GM10248 (cell line): ENCODE measurements around the gene SDC3.

Experiments used
- CTCF ChIA-PET: fragments of 300-600 bp; sonication (Branson Sonifier 250); formaldehyde crosslinking; extraction: SDS; loops from one replicate; lab custom pipeline; 2021; ENCODE audit warnings: antibody characterized with exemption; lab: Yijun Ruan, JAX
- POLR2A ChIA-PET: fragments of 350-650 bp; sonication (Branson Sonifier 250); formaldehyde crosslinking; extraction: SDS; loops from one replicate; lab custom pipeline; 2020; ENCODE audit warnings: antibody characterized with exemption; lab: Yijun Ruan, JAX
- DNase-seq: peaks from one replicate; pipeline ENCODE4 v3.0.0; 2012; ENCODE audit errors: extremely low spot score
- CTCF ChIP-seq: IDR thresholded peaks from 2 replicates; pipeline ENCODE4 v1.5.1; 2012; ENCODE audit warnings: mild to moderate bottlenecking, low read depth; ENCODE audit errors: extremely low read depth, missing control alignments, control extremely low read depth

The SDC3 gene

GRCh38 chr1:30889511-30889910 lies 19.0 kb downstream of the SDC3 start:
- no peak for DNase-seq
- ChIA-PET POLR2A (no interaction called here), CTCF (interaction anchor here (1.3 to 2.4 kb wide), 2 partner anchors 15 to 88 kb away, joined by 4 to 8 read pairs; no protein-coding TSS in a partner anchor)
- TF ChIP-seq CTCF = no peak

- TF ChIP-seq CTCF = no peak
- POLR2A ChIA-PET = no interaction called here
- CTCF ChIA-PET = interaction anchor here (1.3 to 2.4 kb wide), 2 partner anchors 15 to 88 kb away, joined by 4 to 8 read pairs; no protein-coding TSS in a partner anchor
- no peak for DNase-seq
Measured at GRCh38 chr1:30888975-30889374, 19.6 kb downstream of the SDC3 start.

GRCh38 chr1:30888391-30888790 lies 20.2 kb downstream of the SDC3 start:
- DNase-seq = no peak
- ChIA-PET POLR2A (no interaction called here), CTCF (interaction anchor here (0.7 to 2.9 kb wide), 5 partner anchors 11 to 87 kb away, joined by 4 to 12 read pairs (median 4); no protein-coding TSS in a partner anchor)
- no peak for TF ChIP-seq CTCF

GRCh38 chr1:30887485-30888315 lies 20.9 kb downstream of the SDC3 start:
- DNase-seq = no peak
- CTCF ChIA-PET = interaction anchor here (0.7 to 2.9 kb wide), 5 partner anchors 11 to 86 kb away, joined by 4 to 12 read pairs (median 4); no protein-coding TSS in a partner anchor
- TF ChIP-seq CTCF = no peak
- POLR2A ChIA-PET = no interaction called here

GRCh38 chr1:30886710-30887428 lies 21.7 kb downstream of the SDC3 start:
- POLR2A ChIA-PET = interaction anchor here (0.6 kb wide), 1 partner anchor 41 kb away, joined by 4 read pairs; no protein-coding TSS in a partner anchor
- CTCF ChIA-PET = interaction anchor here (1.5 to 2.9 kb wide), 2 partner anchors 10 to 85 kb away, joined by 4 to 12 read pairs; no protein-coding TSS in a partner anchor
- DNase-seq = no peak
- no peak for TF ChIP-seq CTCF
